HCT116 (cell line): ENCODE measurements around the gene IL32.

Source experiments
- CTCF ChIP-seq, 3 experiments: fragments of 200-600 bp in 1 of 3; sonication (generic) in 1 of 3; IDR thresholded peaks in 2 of 3; conservative IDR thresholded peaks in 1 of 3; 2 replicates each; pipeline ENCODE4 v1.5.1; 2012 to 2017; ENCODE audit warnings: low read depth in 2 of 3, low read length in 2 of 3, antibody characterized with exemption in 1 of 3, borderline replicate concordance in 1 of 3, control low read depth in 1 of 3, mild to moderate bottlenecking in 1 of 3, mixed read lengths in 1 of 3, mixed run types in 1 of 3, moderate library complexity in 1 of 3; ENCODE audit not compliant: insufficient read depth in 1 of 3
- POLR2A ChIP-seq: IDR thresholded peaks from 2 replicates; pipeline ENCODE4 v1.7.0; 2011; ENCODE audit warnings: borderline replicate concordance; ENCODE audit not compliant: insufficient read depth, insufficient read length; ENCODE audit errors: extremely low read depth
- RAD21 ChIP-seq: IDR thresholded peaks from 2 replicates; pipeline ENCODE4 v1.6.1; 2012; ENCODE audit warnings: low read depth, mild to moderate bottlenecking
- ZNF274 ChIP-seq: fragments of 200-500 bp; sonication (Bioruptor generic); IDR thresholded peaks from 2 replicates; pipeline ENCODE4 v1.6.1; 2014; ENCODE audit warnings: mild to moderate bottlenecking, low read depth, low read length, inconsistent platforms

GRCh38 chr16:3095869-3096268 is 30.4 kb downstream of the IL32 start:
- TF ChIP-seq RAD21 (peak; percentile 47), POLR2A (no peak), CTCF (IDR thresholded peaks at IDR 0.05 in 2 of 3, conservative IDR thresholded peaks at IDR 0.05 in 1 of 3; ENCODE audit: borderline replicate concordance in 1 of 3, insufficient read depth in 1 of 3, low read depth in 2 of 3, low read length in 2 of 3) (peak; percentile 41 to 52 (median 44); a peak in 5 of 6 replicates), ZNF274 (no peak)
